T-cell (primary cell): ENCODE measurements around the gene CPO. TPM values are rescaled to one million over a fixed set of nuclear protein-coding genes. Genes with fewer than 3 reads are reported as not detected.

Experiments used
- ATAC-seq, 4 experiments: fragments of 200-7000 bp in 3 of 4; fragments of 150-1000 bp in 1 of 4; cut with Tn5 transposase; replicated peaks in 1 of 4; 1 replicate in 3 of 4; 2 replicates in 1 of 4; pipeline ENCODE4 v1.10.0; 2021; ENCODE audit warnings: moderate library complexity in 3 of 4, mild to moderate bottlenecking in 2 of 4, moderate number of reproducible peaks in 1 of 4
- CTCF ChIA-PET, 2 donors: fragments of 300-600 bp; sonication (Branson Sonifier 250); formaldehyde crosslinking; loops; one replicate each; lab custom pipeline; 2022; ENCODE audit warnings: antibody characterized with exemption in 2 of 2; lab: Charles Lee
- POLR2A ChIA-PET, 2 donors: fragments of 300-600 bp; sonication (Branson Sonifier 250); formaldehyde crosslinking; loops; one replicate each; lab custom pipeline; 2022; ENCODE audit warnings: antibody characterized with exemption in 2 of 2; lab: Charles Lee
- DNase-seq, 35 experiments: peaks; one replicate each; pipeline versions ENCODE4 v3.0.0 to v3.0.0-alpha.2; 2013 to 2023
- H3K27ac ChIP-seq: one replicate; pipeline ENCODE4 v1.5.1; 2013; ENCODE audit warnings: low read length
- H3K27me3 ChIP-seq, 2 experiments: replicated peaks in 1 of 2; 1 replicate in 1 of 2; 2 replicates in 1 of 2; pipeline versions ENCODE4 v1.6.1 to v1.7.0; 2013; ENCODE audit warnings: low read length in 1 of 2, mixed read lengths in 1 of 2; ENCODE audit not compliant: control insufficient read depth in 2 of 2, insufficient read depth in 2 of 2; ENCODE audit errors: extremely low read depth in 1 of 2
- H3K36me3 ChIP-seq, 2 donors: 1 replicate in 1 of 2; 2 replicates in 1 of 2; pipeline versions ENCODE4 v1.6.1 to v1.7.0; 2013; ENCODE audit warnings: low read length in 1 of 2; ENCODE audit not compliant: control insufficient read depth in 2 of 2, insufficient read depth in 1 of 2; ENCODE audit errors: extremely low read depth in 1 of 2
- H3K4me1 ChIP-seq, 2 experiments: 1 replicate in 1 of 2; 2 replicates in 1 of 2; pipeline versions ENCODE4 v1.6.1 to v1.7.0; 2013; ENCODE audit warnings: low read length in 2 of 2, mixed read lengths in 1 of 2; ENCODE audit not compliant: insufficient read depth in 2 of 2, control insufficient read depth in 1 of 2; ENCODE audit errors: extremely low read depth in 1 of 2
- H3K4me3 ChIP-seq, 2 donors: 1 replicate in 1 of 2; 2 replicates in 1 of 2; pipeline versions ENCODE4 v1.5.1 to v1.7.0; 2013; ENCODE audit warnings: mild to moderate bottlenecking in 2 of 2, low read length in 1 of 2, moderate library complexity in 1 of 2; ENCODE audit not compliant: control insufficient read depth in 1 of 2; ENCODE audit errors: extremely low read depth in 1 of 2
- H3K9me3 ChIP-seq: 2 replicates; pipeline ENCODE4 v1.7.0; 2013
- H3K27ac Mint-ChIP-seq, 2 donors: one replicate each; pipeline ENCODE4 v1.8.0; 2020 to 2021; ENCODE audit warnings: mild to moderate bottlenecking in 2 of 2, mixed read lengths in 2 of 2
- H3K27me3 Mint-ChIP-seq, 2 donors: one replicate each; pipeline ENCODE4 v1.8.0; 2021 to 2022; ENCODE audit warnings: mixed read lengths in 2 of 2
- H3K36me3 Mint-ChIP-seq: one replicate; pipeline ENCODE4 v1.8.0; 2021; ENCODE audit warnings: mixed read lengths
- H3K4me1 Mint-ChIP-seq, 3 donors: one replicate each; pipeline ENCODE4 v1.8.0; 2020 to 2022; ENCODE audit warnings: mixed read lengths in 3 of 3, mild to moderate bottlenecking in 1 of 3
- H3K4me3 Mint-ChIP-seq, 3 donors: one replicate each; pipeline ENCODE4 v1.8.0; 2020 to 2022; ENCODE audit warnings: mild to moderate bottlenecking in 3 of 3, mixed read lengths in 3 of 3, moderate library complexity in 3 of 3
- H3K9me3 Mint-ChIP-seq, 3 donors: one replicate each; pipeline ENCODE4 v1.8.0; 2020 to 2022; ENCODE audit warnings: mixed read lengths in 3 of 3
- WGBS: methylation state at CpG from one replicate; pipeline ENCODE4 v1.1.5; 2013; ENCODE audit warnings: missing lambda C conversion rate; ENCODE audit not compliant: insufficient coverage; 5-methylcytosine and 5-hydroxymethylcytosine counted together
- total RNA-seq, 35 experiments: library from RNA in 6 of 35; stranded (reverse) in 6 of 35; fragments of 120-200 nt in 1 of 35; gene quantifications; one replicate each; pipeline versions ENCODE4 v1.2.1 to v1.2.4 and lab custom pipeline; 2013 to 2026

CPO gene
- total RNA-seq, 5 donors from 2014 or later (not counting 1 experiment from before 2014, with no cell fraction given): 0.30 TPM; not detected in 4

- no peaks in the 10 kb centered on the region for H3K27me3 ChIP-seq
- CTCF ChIA-PET: no interaction called here
- Mint-ChIP-seq H3K4me3 (no peak overlapping the region), H3K27ac (no peak overlapping the region), H3K4me1 (peaks cover 15 to 19% (median 16%) of the 10 kb centered on the region in 3 donors), H3K36me3 (no peaks in the 10 kb centered on the region), H3K27me3 (peaks cover 0 to 3% of the 10 kb centered on the region in 2 donors), H3K9me3 (no peaks in the 10 kb centered on the region)
- ATAC-seq (no peak), DNase-seq (no peak)
- WGBS: no CpG with 5 or more reads among the region's 2 CpGs
- POLR2A ChIA-PET: no interaction called here
- no peak overlapping the region for H3K4me3 ChIP-seq
- H3K9me3 ChIP-seq: no peaks in the 10 kb centered on the region
- H3K4me1 ChIP-seq: peaks cover 8 to 28% of the 10 kb centered on the region in 2 experiments
- no peaks in the 10 kb centered on the region for H3K36me3 ChIP-seq
- H3K27ac ChIP-seq: no peak overlapping the region
Measured at GRCh38 chr2:206991070-206991469, 51.8 kb downstream of the CPO start.

GRCh38 chr2:206993396-206993911 is 54.1 kb downstream of the CPO start:
- peaks cover 4 to 15% of the 10 kb centered on the region in 2 donors for H3K27me3 Mint-ChIP-seq
- CTCF ChIA-PET: no interaction called here
- no peak overlapping the region for H3K27ac Mint-ChIP-seq

GRCh38 chr2:206993964-206994363 is 54.6 kb downstream of the CPO start:
- no peak overlapping the region for H3K27ac ChIP-seq
- POLR2A ChIA-PET: interaction anchor here in 1 of 2 donors (0.6 to 0.7 kb wide), 2 partner anchors 57 to 526 kb away, joined by 3 to 4 read pairs; no protein-coding TSS in a partner anchor
- no peaks in the 10 kb centered on the region for H3K36me3 Mint-ChIP-seq
- DNase-seq (no peak), ATAC-seq (peak in 1 of 4 experiments; percentile 24)
- CTCF ChIA-PET: no interaction called here
- WGBS: 0% methylated on average over 1 of the region's 4 CpGs
- H3K4me3 ChIP-seq: no peak overlapping the region
- no peaks in the 10 kb centered on the region for H3K27me3 ChIP-seq
- no peaks in the 10 kb centered on the region for H3K9me3 ChIP-seq
- H3K27ac Mint-ChIP-seq: no peak overlapping the region
- H3K4me1 ChIP-seq: peaks cover 8 to 28% of the 10 kb centered on the region in 2 experiments
- H3K4me1 Mint-ChIP-seq: peaks cover 14 to 18% (median 14%) of the 10 kb centered on the region in 3 donors
- H3K4me3 Mint-ChIP-seq: no peak overlapping the region
- H3K36me3 ChIP-seq: no peaks in the 10 kb centered on the region
- no peaks in the 10 kb centered on the region for H3K9me3 Mint-ChIP-seq
- peaks cover 4 to 15% of the 10 kb centered on the region in 2 donors for H3K27me3 Mint-ChIP-seq

More at GRCh38 chr2:206993396-206993911, 54.1 kb downstream of the CPO start:
- H3K36me3 ChIP-seq: no peaks in the 10 kb centered on the region
- H3K27me3 ChIP-seq: no peaks in the 10 kb centered on the region
- peaks cover 15 to 19% (median 16%) of the 10 kb centered on the region in 3 donors for H3K4me1 Mint-ChIP-seq
- no CpG with 5 or more reads among the region's 2 CpGs for WGBS
- H3K4me1 ChIP-seq: peaks cover 8 to 28% of the 10 kb centered on the region in 2 experiments
- no peaks in the 10 kb centered on the region for H3K9me3 Mint-ChIP-seq
- no peak for DNase-seq
- H3K4me3 Mint-ChIP-seq: no peak overlapping the region
- no peaks in the 10 kb centered on the region for H3K9me3 ChIP-seq
- H3K4me3 ChIP-seq: no peak overlapping the region
- ATAC-seq: no peak
- no peak overlapping the region for H3K27ac ChIP-seq
- no peaks in the 10 kb centered on the region for H3K36me3 Mint-ChIP-seq
- POLR2A ChIA-PET: interaction anchor here in 1 of 2 donors (0.6 to 0.7 kb wide), 2 partner anchors 58 to 526 kb away, joined by 3 to 4 read pairs; no protein-coding TSS in a partner anchor

- Histone ChIP-seq H3K27me3 (no peaks in the 10 kb centered on the region), H3K4me1 (peaks cover 0 to 21% of the 10 kb centered on the region in 2 experiments), H3K36me3 (no peaks in the 10 kb centered on the region), H3K9me3 (no peaks in the 10 kb centered on the region), H3K27ac (no peak overlapping the region), H3K4me3 (no peak overlapping the region)
- ChIA-PET CTCF (no interaction called here), POLR2A (interaction anchor here in 1 of 2 donors (0.6 kb wide), 1 partner anchor 20 kb away, joined by 3 read pairs; no protein-coding TSS in a partner anchor)
- Mint-ChIP-seq H3K4me1 (peaks cover 0 to 4% (median 4%) of the 10 kb centered on the region in 3 donors), H3K36me3 (no peaks in the 10 kb centered on the region), H3K27ac (no peak overlapping the region), H3K27me3 (peaks cover 4 to 15% of the 10 kb centered on the region in 2 donors), H3K4me3 (no peak overlapping the region), H3K9me3 (peaks cover 0 to 10% (median 0%) of the 10 kb centered on the region in 3 donors)
- no peak for ATAC-seq
- DNase-seq: no peak
Measured at GRCh38 chr2:206996556-206997065, 57.3 kb downstream of the CPO start.

GRCh38 chr2:207008105-207008990 is 69.0 kb downstream of the CPO start:
- Mint-ChIP-seq H3K4me3 (no peak overlapping the region), H3K27ac (no peak overlapping the region)

GRCh38 chr2:207012461-207012860 is 73.1 kb downstream of the CPO start:
- no peak for DNase-seq
- Histone ChIP-seq H3K4me1 (no peaks in the 10 kb centered on the region), H3K36me3 (no peaks in the 10 kb centered on the region), H3K4me3 (no peak overlapping the region), H3K27ac (no peak overlapping the region), H3K27me3 (no peaks in the 10 kb centered on the region), H3K9me3 (no peaks in the 10 kb centered on the region)
- H3K27ac Mint-ChIP-seq: no peak overlapping the region
- POLR2A ChIA-PET: no interaction called here
- H3K36me3 Mint-ChIP-seq: no peaks in the 10 kb centered on the region
- H3K9me3 Mint-ChIP-seq: no peaks in the 10 kb centered on the region
- no CpG with 5 or more reads among the region's 1 CpG for WGBS
- H3K27me3 Mint-ChIP-seq: peaks cover 0 to 1% of the 10 kb centered on the region in 2 donors
- CTCF ChIA-PET: no interaction called here
- no peak for ATAC-seq
- H3K4me1 Mint-ChIP-seq: no peaks in the 10 kb centered on the region
- H3K4me3 Mint-ChIP-seq: no peak overlapping the region

More at GRCh38 chr2:207008105-207008990, 69.0 kb downstream of the CPO start:
- Histone ChIP-seq H3K4me1 (no peaks in the 10 kb centered on the region), H3K9me3 (no peaks in the 10 kb centered on the region), H3K27ac (no peak overlapping the region), H3K27me3 (no peaks in the 10 kb centered on the region), H3K4me3 (no peak overlapping the region), H3K36me3 (no peaks in the 10 kb centered on the region)
- ATAC-seq (no peak), DNase-seq (no peak)
- POLR2A ChIA-PET: no interaction called here
- no peaks in the 10 kb centered on the region for H3K4me1 Mint-ChIP-seq
- no peaks in the 10 kb centered on the region for H3K36me3 Mint-ChIP-seq
- CTCF ChIA-PET: interaction anchor here in 1 of 2 donors (0.6 kb wide), 1 partner anchor 500 kb away, joined by 3 read pairs; no protein-coding TSS in a partner anchor
- H3K9me3 Mint-ChIP-seq: no peaks in the 10 kb centered on the region
- H3K27me3 Mint-ChIP-seq: peaks cover 0 to under 1% of the 10 kb centered on the region in 2 donors
- WGBS: no CpG with 5 or more reads among the region's 1 CpG
